ENCODE measurements around the gene CYP2C19.
"Not testable (repeated sequence)": the region's sequence is repeated elsewhere in the genome, so short reads cannot be mapped to it uniquely, and the experiment has no call there.

CYP2C19 gene

DNA sequence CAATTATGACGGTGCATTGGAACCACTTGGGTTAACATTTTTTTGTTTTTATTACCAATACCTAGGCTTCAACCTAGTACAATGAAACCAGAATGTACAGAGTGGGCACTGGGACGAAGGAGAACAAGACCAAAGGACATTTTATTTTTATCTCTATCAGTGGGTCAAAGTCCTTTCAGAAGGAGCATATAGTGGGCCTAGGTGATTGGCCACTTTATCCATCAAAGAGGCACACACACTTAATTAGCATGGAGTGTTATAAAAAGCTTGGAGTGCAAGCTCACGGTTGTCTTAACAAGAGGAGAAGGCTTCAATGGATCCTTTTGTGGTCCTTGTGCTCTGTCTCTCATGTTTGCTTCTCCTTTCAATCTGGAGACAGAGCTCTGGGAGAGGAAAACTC lies at the start of gene CYP2C19:
Gene CYP2C19, plus strand, starts transcription at position 289 of the 400 bp plus-strand sequence. Its CDS starts 25 bp downstream, at position 314.
- DNase-seq = no peak

DNA sequence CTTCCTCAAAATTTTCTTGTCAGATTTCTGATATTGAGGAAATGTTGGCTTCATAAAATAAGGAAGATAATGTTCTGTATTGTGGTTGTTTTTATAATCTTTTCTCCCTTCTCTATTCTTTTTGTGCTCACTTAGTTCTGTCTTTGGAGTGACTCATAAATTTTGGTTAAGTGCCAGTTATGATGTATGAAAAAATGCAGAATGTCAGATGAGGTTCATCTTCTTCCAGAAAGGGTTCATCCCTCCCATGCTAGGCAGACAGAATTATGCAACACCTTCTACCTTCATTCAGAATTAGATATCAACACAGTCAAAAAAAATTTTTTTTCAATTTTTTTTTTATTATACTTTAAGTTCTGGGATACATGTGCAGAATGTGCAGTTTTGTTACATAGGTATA lies 36.6 kb upstream of the CYP2C19 start:
- DNase-seq = no peak

DNA sequence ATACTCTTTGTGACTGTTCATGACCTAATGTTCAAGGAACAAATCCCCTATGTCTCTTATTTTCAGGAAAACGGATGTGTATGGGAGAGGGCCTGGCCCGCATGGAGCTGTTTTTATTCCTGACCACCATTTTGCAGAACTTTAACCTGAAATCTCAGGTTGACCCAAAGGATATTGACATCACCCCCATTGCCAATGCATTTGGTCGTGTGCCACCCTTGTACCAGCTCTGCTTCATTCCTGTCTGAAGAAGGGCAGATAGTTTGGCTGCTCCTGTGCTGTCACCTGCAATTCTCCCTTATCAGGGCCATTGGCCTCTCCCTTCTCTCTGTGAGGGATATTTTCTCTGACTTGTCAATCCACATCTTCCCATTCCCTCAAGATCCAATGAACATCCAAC lies 27.3 kb upstream of the CYP2C19 start:
- no peak for DNase-seq

DNA sequence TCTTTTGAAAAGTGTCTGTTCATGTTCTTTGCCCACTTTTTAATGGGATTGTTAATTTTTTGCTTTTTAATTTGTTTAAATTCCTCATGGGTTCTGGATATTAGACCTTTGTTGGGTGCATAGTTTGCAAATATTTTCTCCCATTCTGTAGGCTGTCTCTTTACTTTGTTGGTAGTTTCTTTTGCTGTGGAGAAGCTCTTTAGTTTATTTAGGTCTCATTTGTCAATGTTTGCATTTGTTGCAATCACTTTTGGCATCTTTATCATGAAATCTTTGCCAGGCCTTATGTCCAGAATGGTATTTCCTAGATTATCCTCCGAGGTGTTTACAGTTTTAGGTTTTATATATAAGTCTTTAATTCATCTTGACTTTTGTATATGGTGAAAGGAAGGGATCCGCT lies 23.9 kb upstream of the CYP2C19 start:
- no peak for DNase-seq

GRCh38 chr10:94747137-94747536 lies 15.3 kb upstream of the CYP2C19 start:
- DNase-seq = no peak

DNA sequence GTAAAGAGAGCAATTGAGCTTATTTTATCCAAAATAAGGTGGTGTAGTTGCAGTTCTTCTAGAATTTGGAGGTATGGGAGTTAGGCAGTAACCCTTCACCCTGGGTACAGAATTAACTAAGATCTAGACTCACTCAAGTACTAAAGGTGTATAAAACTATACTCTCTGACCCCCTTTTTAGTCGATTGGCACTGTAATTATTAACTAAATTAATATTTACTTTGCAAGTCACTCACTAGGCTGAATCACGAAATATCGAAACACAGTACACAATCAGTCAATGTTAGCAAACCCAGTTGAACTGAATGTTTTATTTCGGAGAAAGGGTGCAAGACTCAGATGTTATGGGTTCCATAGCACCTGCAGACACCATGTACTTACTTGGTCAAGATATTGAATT lies 14.6 kb upstream of the CYP2C19 start:
- no peak for DNase-seq

DNA sequence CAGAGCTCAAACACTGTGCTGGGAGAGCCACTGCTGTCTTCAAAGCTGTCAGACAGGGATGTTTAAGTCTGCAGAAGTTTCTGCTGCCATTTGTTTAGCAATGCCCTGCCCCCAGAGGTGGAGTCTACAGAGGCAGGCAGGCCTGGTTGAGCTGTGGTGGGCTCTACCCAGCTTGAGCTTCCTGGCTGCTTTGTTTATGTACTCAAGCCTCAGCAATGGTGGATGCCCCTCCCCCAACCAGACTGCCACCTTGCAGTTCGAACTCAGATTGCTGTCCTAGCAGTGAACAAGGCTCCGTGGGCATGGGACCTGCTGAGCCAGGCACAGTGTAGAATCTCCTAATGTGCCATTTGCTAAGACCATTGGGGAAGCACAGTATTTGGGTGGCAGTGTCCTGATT lies 4.6 kb upstream of the CYP2C19 start:
- DNase-seq = no peak

GRCh38 chr10:94760586-94761178 lies 1.8 kb upstream of the CYP2C19 start:
- DNase-seq = no peak

DNA sequence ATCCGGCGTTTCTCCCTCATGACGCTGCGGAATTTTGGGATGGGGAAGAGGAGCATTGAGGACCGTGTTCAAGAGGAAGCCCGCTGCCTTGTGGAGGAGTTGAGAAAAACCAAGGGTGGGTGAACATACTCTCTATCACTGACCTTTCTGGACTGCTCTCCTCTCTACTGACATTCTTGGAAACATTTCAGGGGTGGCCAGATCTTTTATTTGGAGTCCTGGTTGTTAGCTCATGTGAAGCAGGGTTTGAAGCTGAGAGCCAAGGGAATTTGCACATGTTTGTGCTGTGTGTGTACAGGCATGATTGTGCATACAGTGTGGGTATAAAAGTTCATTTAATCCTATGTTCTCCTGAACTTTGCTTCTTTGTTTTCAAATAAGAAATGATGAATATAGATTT lies 12.9 kb downstream of the CYP2C19 start:
- not testable (repeated sequence) for DNase-seq

- no peak for DNase-seq
These were observed 15.5 kb downstream of the CYP2C19 start for GRCh38 chr10:94777886-94778458.

- no peak for DNase-seq
These were observed 18.4 kb downstream of the CYP2C19 start for GRCh38 chr10:94780844-94781243.

- no peak for DNase-seq
These were observed 21.8 kb downstream of the CYP2C19 start for GRCh38 chr10:94784256-94784655.

- no peak for DNase-seq
These were observed 22.7 kb downstream of the CYP2C19 start for GRCh38 chr10:94785211-94785610.

DNA sequence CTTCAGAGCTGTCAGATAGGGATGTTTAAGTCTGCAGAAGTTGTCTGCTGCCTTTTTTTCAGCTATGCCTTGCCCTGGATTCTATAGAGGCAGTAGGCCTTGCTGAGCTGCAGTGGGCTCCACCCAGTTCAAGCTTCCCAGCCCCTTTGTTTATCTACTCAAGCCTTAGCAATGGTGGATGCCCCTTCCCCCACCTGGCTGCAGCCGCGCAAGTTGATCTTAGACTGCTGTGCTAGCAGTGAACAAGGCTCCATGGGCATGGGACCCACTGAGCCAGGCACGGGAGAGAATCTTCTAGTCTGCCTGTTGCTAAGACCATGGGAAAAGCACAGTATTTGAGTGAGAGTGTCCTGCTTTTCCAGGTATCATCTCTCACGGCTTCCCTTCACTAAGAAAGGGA lies 38.1 kb downstream of the CYP2C19 start:
- not testable (repeated sequence) for DNase-seq

GRCh38 chr10:94803307-94803706 lies 40.8 kb downstream of the CYP2C19 start:
- no peak for DNase-seq

- DNase-seq = not testable (repeated sequence)
These were observed 67.5 kb downstream of the CYP2C19 start for GRCh38 chr10:94830025-94830424.

- no peak for DNase-seq
These were observed 83.7 kb downstream of the CYP2C19 start for GRCh38 chr10:94846204-94846603.

- no peak for DNase-seq
These were observed 88.3 kb downstream of the CYP2C19 start for GRCh38 chr10:94850766-94851165.

GRCh38 chr10:94851263-94851662 lies 88.8 kb downstream of the CYP2C19 start:
- DNase-seq = no peak

GRCh38 chr10:94852438-94852837 lies 90.0 kb downstream of the CYP2C19 start:
- no peak for DNase-seq

DNA sequence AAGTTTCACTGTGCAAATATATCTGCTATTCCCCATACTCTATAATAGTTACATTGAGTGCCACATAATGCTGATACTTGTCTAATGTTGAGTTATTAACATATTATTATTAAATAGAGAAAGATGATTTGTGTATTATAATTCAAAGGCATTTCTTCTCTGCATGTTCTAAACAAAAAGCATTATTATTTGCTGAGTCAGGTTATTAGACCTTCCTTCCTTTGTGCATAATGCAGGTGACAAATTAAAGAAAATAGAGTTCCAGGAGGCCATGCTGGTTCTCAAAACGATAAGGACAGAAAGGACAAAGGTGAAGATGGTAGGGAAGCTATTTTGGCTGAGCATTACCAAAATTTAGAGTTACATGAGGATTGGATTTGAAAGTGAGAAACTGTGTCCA lies 90.6 kb downstream of the CYP2C19 start:
- no peak for DNase-seq

DNA sequence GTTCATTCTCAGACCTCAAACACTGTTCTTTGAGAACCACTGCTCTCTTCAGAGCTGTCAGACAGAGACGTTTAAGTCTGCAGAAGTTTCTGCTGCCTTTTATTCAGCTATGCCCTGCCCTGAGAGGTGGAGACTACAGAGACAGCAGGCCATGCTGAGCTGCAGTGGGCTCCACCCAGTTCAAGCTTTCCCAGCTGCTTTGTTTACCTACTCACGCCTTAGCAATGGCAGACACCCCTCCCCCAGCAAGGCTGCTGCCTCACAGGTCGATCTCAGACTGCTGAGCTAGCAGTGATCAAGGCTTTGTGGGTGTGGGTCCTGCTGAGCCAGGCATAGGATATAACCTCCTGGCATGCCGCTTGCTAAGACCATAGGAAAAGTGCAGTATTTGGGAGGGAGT lies 95.5 kb downstream of the CYP2C19 start:
- no peak for DNase-seq

GRCh38 chr10:94859086-94859485 lies 96.6 kb downstream of the CYP2C19 start:
- DNase-seq = no peak

GRCh38 chr10:94878649-94879048 lies 116.2 kb downstream of the CYP2C19 start:
- DNase-seq = no peak

GRCh38 chr10:94879214-94879613 lies 116.7 kb downstream of the CYP2C19 start:
- DNase-seq = no peak
